Measurements from ENCODE around the gene HSD3B7. TPM values are rescaled to one million over a fixed set of nuclear protein-coding genes. Genes with fewer than 3 reads are reported as not detected.

The HSD3B7 gene
- total and polyA plus RNA-seq, 7 donors = 9.0 to 36.1 (median 15.5) TPM

- H3K9me3 ChIP-seq = no peaks in the 10 kb centered on the region
- H3K4me1 ChIP-seq = peaks cover 0 to 59% (median 53%) of the 10 kb centered on the region in 4 donors
- peak overlapping the region; percentile 86 to 98 (median 93) for H3K27ac ChIP-seq
- DNase-seq = peak; percentile 95
- intact Hi-C loops (cut with DNase I) = loop anchor here (10.0 kb wide), 1 partner anchor 503 kb away; the partner anchor contains the start of gene ARMC5
- 61% methylated on average over 3 of the region's 3 CpGs for WGBS, 2 donors
- H3K36me3 ChIP-seq = no peaks in the 10 kb centered on the region
- no peak overlapping the region for H3K4me3 ChIP-seq
- no peaks in the 10 kb centered on the region for H3K27me3 ChIP-seq
- peak; percentile 9 to 63 (median 42) for TF ChIP-seq POLR2AphosphoS5 (IDR thresholded peaks at IDR 0.05)
- no peak for TF ChIP-seq EP300 (IDR thresholded peaks at IDR 0.05)
Measured at GRCh38 chr16:30951750-30952149, 33.3 kb upstream of the HSD3B7 start.

GRCh38 chr16:30953111-30953510 lies 31.9 kb upstream of the HSD3B7 start:
- no peaks in the 10 kb centered on the region for H3K36me3 ChIP-seq
- TF ChIP-seq CTCF (IDR thresholded peaks at IDR 0.05) = no peak
- no peak for TF ChIP-seq POLR2A (IDR thresholded peaks at IDR 0.05)
- intact Hi-C loops (cut with DNase I) = loop anchor here (10.0 kb wide), 1 partner anchor 502 kb away; the partner anchor contains the start of gene ARMC5
- no peaks in the 10 kb centered on the region for H3K27me3 ChIP-seq
- 82 to 88% methylated on average over 9 of the region's 9 CpGs for WGBS, 2 donors
- DNase-seq = no peak
- H3K4me1 ChIP-seq = peaks cover 0 to 57% (median 50%) of the 10 kb centered on the region in 4 donors
- no peak overlapping the region for H3K4me3 ChIP-seq
- H3K27ac ChIP-seq = peak overlapping the region; percentile 24 to 94 (median 74)
- H3K9me3 ChIP-seq = no peaks in the 10 kb centered on the region

GRCh38 chr16:30953511-30954124 lies 31.4 kb upstream of the HSD3B7 start:
- no peaks in the 10 kb centered on the region for H3K36me3 ChIP-seq
- WGBS, 2 donors = 31 to 46% methylated on average over 15 of the region's 15 CpGs
- no peaks in the 10 kb centered on the region for H3K27me3 ChIP-seq
- intact Hi-C loops (cut with DNase I) = loop anchor here (10.0 kb wide), 1 partner anchor 501 kb away; the partner anchor contains the start of gene ARMC5
- no peaks in the 10 kb centered on the region for H3K9me3 ChIP-seq
- H3K4me1 ChIP-seq = peaks cover 0 to 61% (median 51%) of the 10 kb centered on the region in 4 donors
- H3K27ac ChIP-seq = peak overlapping the region; percentile 24 to 56 (median 36)
- peak; percentile 76 for DNase-seq
- no peak overlapping the region for H3K4me3 ChIP-seq
- TF ChIP-seq POLR2AphosphoS5 (IDR thresholded peaks at IDR 0.05) (no peak), CTCF (IDR thresholded peaks at IDR 0.05) (peak in 3 of 4 experiments; percentile 37 to 66 (median 56)), POLR2A (IDR thresholded peaks at IDR 0.05) (no peak)

GRCh38 chr16:30954993-30955392 lies 30.0 kb upstream of the HSD3B7 start:
- WGBS, 2 donors = 50 to 85% methylated on average over 8 of the region's 8 CpGs
- peaks cover 0 to 65% (median 51%) of the 10 kb centered on the region in 4 donors for H3K4me1 ChIP-seq
- no peak for DNase-seq

More at GRCh38 chr16:30954993-30955392, 30.0 kb upstream of the HSD3B7 start:
- intact Hi-C loops (cut with DNase I) = loop anchor here (10.0 kb wide), 1 partner anchor 500 kb away; the partner anchor contains the start of gene ARMC5
- H3K9me3 ChIP-seq = no peaks in the 10 kb centered on the region
- TF ChIP-seq POLR2AphosphoS5 (IDR thresholded peaks at IDR 0.05) (no peak), EP300 (IDR thresholded peaks at IDR 0.05) (no peak), POLR2A (IDR thresholded peaks at IDR 0.05) (no peak), CTCF (IDR thresholded peaks at IDR 0.05) (no peak)
- no peaks in the 10 kb centered on the region for H3K27me3 ChIP-seq
- H3K4me3 ChIP-seq = no peak overlapping the region
- peaks cover 3 to 12% (median 4%) of the 10 kb centered on the region in 4 donors for H3K36me3 ChIP-seq
- no peak overlapping the region for H3K27ac ChIP-seq
